ENCODE data around the gene TASOR2.

Gene TASOR2

DNA sequence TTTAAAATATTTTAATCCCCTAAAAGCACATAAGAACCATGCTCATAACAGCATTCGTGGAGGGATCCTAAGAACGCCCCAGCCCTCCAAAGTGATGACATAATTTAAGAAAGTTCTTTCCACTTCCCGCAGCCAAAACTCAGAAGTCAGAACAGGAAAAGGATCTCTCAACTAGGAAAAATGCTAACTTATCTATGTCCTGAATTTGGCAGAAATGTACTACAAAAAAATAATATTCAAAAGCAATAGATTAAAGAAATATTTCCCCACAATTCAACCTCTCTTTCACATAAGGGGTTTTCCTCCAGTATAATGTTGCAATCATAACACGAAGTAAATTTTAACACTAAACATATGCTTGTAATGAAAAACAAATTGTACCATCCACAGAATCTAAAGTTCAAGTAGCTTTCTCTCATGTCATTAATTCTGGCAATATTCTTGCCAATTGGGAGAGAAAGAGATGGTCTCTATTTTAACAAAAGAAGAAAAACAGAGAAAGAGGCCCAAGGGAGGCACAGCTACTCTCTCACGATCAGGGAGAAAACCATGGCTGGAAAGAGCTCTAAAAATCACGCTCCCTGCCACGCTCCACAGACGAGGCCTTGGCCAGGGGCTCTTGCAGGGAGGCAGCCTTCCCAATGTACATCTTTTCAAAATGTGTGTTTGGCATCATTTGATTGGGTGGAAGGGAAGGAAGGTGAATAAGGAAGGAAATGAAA lies 41.1 kb upstream of the TASOR2 start:
- TF ChIP-seq, protein P1, sequence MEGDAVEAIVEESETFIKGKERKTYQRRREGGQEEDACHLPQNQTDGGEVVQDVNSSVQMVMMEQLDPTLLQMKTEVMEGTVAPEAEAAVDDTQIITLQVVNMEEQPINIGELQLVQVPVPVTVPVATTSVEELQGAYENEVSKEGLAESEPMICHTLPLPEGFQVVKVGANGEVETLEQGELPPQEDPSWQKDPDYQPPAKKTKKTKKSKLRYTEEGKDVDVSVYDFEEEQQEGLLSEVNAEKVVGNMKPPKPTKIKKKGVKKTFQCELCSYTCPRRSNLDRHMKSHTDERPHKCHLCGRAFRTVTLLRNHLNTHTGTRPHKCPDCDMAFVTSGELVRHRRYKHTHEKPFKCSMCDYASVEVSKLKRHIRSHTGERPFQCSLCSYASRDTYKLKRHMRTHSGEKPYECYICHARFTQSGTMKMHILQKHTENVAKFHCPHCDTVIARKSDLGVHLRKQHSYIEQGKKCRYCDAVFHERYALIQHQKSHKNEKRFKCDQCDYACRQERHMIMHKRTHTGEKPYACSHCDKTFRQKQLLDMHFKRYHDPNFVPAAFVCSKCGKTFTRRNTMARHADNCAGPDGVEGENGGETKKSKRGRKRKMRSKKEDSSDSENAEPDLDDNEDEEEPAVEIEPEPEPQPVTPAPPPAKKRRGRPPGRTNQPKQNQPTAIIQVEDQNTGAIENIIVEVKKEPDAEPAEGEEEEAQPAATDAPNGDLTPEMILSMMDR (IDR thresholded peaks at IDR 0.05; ENCODE audit: borderline replicate concordance, insufficient read depth, low read depth, low read length): no peak
- no peak overlapping the region for H3K4me3 ChIP-seq (ENCODE audit: low read depth, low read length)

GRCh38 chr10:5644930-5645329 lies 39.7 kb upstream of the TASOR2 start:
- TF ChIP-seq, protein P1 (IDR thresholded peaks at IDR 0.05; ENCODE audit: borderline replicate concordance, insufficient read depth, low read depth, low read length): no peak
- H3K4me3 ChIP-seq (ENCODE audit: low read depth, low read length): no peak overlapping the region

- TF ChIP-seq, protein P1 (IDR thresholded peaks at IDR 0.05; ENCODE audit: borderline replicate concordance, insufficient read depth, low read depth, low read length): no peak
- no peak overlapping the region for H3K4me3 ChIP-seq (ENCODE audit: low read depth, low read length)
Observed at GRCh38 chr10:5645375-5645774, 39.3 kb upstream of the TASOR2 start.

DNA sequence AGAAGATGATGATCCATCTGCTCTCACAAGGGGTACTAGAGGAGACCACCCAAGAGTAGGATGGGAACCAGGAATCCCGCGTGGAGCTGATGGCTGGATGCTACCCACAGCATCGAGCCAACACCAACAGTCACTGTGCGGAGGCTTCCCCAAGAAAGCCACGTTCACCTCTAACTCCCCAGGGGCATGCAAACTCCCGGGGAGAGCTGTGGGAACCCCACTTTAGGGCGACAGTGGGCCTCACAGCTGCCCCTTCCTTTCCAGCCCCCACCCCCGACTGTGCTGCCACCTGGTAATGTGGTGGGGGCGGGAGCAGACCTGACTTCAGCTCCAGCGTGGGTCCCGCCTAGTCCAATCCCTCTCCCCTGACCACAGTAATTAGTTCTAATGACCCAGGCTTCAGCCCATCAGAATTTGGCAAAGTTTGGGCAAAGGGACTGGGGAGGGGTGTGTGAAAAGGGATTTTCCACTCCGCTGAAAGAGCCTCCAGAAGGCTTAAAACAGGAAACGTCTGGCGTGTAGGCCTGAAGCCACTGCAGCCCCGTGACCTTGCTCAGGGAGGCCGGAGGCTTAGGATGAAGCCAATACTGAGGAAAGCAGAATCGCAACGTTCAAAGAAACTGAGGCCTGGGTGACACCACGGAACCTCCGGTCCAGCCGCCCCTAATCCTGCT lies 38.6 kb upstream of the TASOR2 start:
- H3K4me3 ChIP-seq (ENCODE audit: low read depth, low read length): no peak overlapping the region
- TF ChIP-seq, protein P1 (IDR thresholded peaks at IDR 0.05; ENCODE audit: borderline replicate concordance, insufficient read depth, low read depth, low read length): no peak

- H3K4me3 ChIP-seq (ENCODE audit: low read depth, low read length): no peak overlapping the region
- TF ChIP-seq, protein P1 (IDR thresholded peaks at IDR 0.05; ENCODE audit: borderline replicate concordance, insufficient read depth, low read depth, low read length): no peak
Observed at GRCh38 chr10:5647507-5648240, 37.0 kb upstream of the TASOR2 start.

DNA sequence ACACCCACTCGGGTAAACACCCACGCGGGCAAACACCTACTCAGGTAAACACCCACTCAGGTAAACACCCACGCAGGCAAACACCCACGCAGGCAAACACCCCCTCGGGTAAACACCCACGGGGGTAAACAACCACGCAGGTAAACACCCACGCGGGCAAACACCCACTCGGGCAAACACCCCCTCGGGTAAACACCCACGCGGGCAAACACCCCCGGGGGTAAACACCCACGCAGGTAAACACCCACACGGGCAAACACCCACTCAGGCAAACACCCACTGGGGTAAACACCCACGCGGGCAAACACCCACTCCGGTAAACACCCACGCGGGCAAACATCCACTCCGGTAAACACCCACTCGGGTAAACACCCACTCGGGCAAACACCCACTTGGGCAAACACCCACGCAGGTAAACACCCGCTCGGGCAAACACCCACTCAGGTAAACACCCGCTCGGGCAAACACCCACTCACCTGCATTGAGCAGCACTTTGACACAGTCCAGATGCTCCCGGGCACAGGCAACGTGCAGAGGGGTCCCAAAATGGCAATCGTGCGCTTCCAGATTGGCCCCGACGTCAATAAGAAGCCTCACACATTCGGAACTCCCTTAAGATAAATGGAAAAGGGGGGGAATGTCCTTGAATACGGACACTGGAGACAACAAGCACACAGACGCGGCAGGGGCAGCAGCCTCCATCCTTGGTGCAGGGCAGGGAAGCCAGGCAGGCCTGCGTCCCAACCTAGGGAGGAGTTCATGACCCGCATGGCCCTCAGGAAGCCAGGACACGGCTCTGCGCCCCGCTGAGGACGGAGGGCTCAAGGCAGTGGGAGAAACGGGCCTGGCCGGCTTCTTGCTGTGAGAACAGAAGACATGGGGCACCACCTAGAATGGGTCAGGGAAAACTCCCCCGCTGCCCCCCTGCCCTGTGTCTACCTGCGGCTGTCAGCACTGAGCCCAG lies 35.9 kb upstream of the TASOR2 start:
- TF ChIP-seq, protein P1 (IDR thresholded peaks at IDR 0.05; ENCODE audit: borderline replicate concordance, insufficient read depth, low read depth, low read length): no peak
- no peak overlapping the region for H3K4me3 ChIP-seq (ENCODE audit: low read depth, low read length)
